Measurements from ENCODE around the gene IGFN1.
"Not testable (repeated sequence)": the region's sequence is repeated elsewhere in the genome, so short reads cannot be mapped to it uniquely, and the experiment has no call there.

IGFN1 gene

GRCh38 chr1:201229095-201229494 is 38.5 kb downstream of the IGFN1 start:
- Histone ChIP-seq H3K36me3 (ENCODE audit: insufficient read depth, low read length) (no peaks in the 10 kb centered on the region), H3K79me2 (ENCODE audit: insufficient read depth, low read length) (no peaks in the 10 kb centered on the region), H3K4me2 (ENCODE audit: insufficient read depth, low read length) (no peak overlapping the region), H4K20me1 (ENCODE audit: insufficient read depth, low read length) (no peaks in the 10 kb centered on the region), H3K9me3 (ENCODE audit: insufficient read depth, low read length, severe bottlenecking) (no peaks in the 10 kb centered on the region), H3K4me1 (ENCODE audit: insufficient read depth, low read length) (no peaks in the 10 kb centered on the region), H3K27me3 (ENCODE audit: insufficient read depth, low read length, poor library complexity) (peaks cover 6% of the 10 kb centered on the region), H2AFZ (ENCODE audit: low read depth, low read length) (no peak overlapping the region), H3K4me3 (ENCODE audit: low read depth in 1 of 2, low read length in 2 of 2) (no peak overlapping the region), H3K27ac (ENCODE audit: low read length) (no peak overlapping the region), H3K9ac (ENCODE audit: low read depth, low read length) (no peak overlapping the region)
- ATAC-seq (ENCODE audit: insufficient read depth, low read depth) (no peak), DNase-seq (no peak)
- no peak for TF ChIP-seq EZH2 (IDR thresholded peaks at IDR 0.05; ENCODE audit: borderline replicate concordance, low read depth, low read length, severe bottlenecking)
- no peak for TF ChIP-seq CTCF (IDR thresholded peaks at IDR 0.05; ENCODE audit: borderline replicate concordance, extremely low read depth, low read length, poor library complexity, severe bottlenecking)

- Histone ChIP-seq H3K36me3 (ENCODE audit: insufficient read depth, low read length) (no peaks in the 10 kb centered on the region), H4K20me1 (ENCODE audit: insufficient read depth, low read length) (no peaks in the 10 kb centered on the region), H3K79me2 (ENCODE audit: insufficient read depth, low read length) (no peaks in the 10 kb centered on the region), H3K4me3 (ENCODE audit: low read depth in 1 of 2, low read length in 2 of 2) (no peak overlapping the region), H2AFZ (ENCODE audit: low read depth, low read length) (no peak overlapping the region), H3K9ac (ENCODE audit: low read depth, low read length) (no peak overlapping the region), H3K27ac (ENCODE audit: low read length) (no peak overlapping the region), H3K27me3 (ENCODE audit: insufficient read depth, low read length, poor library complexity) (peaks cover 6% of the 10 kb centered on the region), H3K4me2 (ENCODE audit: insufficient read depth, low read length) (no peak overlapping the region), H3K4me1 (ENCODE audit: insufficient read depth, low read length) (no peaks in the 10 kb centered on the region), H3K9me3 (ENCODE audit: insufficient read depth, low read length, severe bottlenecking) (no peaks in the 10 kb centered on the region)
- no peak for ATAC-seq (ENCODE audit: insufficient read depth, low read depth)
- DNase-seq, result no peak
- TF ChIP-seq CTCF (IDR thresholded peaks at IDR 0.05; ENCODE audit: borderline replicate concordance, extremely low read depth, low read length, poor library complexity, severe bottlenecking), result no peak
- TF ChIP-seq EZH2 (IDR thresholded peaks at IDR 0.05; ENCODE audit: borderline replicate concordance, low read depth, low read length, severe bottlenecking), result no peak
Observed at GRCh38 chr1:201229771-201230635, 39.4 kb downstream of the IGFN1 start.

GRCh38 chr1:201230676-201231075 is 40.1 kb downstream of the IGFN1 start:
- no peaks in the 10 kb centered on the region for H4K20me1 ChIP-seq (ENCODE audit: insufficient read depth, low read length)

GRCh38 chr1:201239646-201240045 is 49.0 kb downstream of the IGFN1 start:
- H3K36me3 ChIP-seq (ENCODE audit: insufficient read depth, low read length); H3K79me2 ChIP-seq (ENCODE audit: insufficient read depth, low read length); H3K27ac ChIP-seq (ENCODE audit: low read length); ATAC-seq (ENCODE audit: insufficient read depth, low read depth); H3K4me3 ChIP-seq (ENCODE audit: low read depth in 1 of 2, low read length in 2 of 2); H3K9me3 ChIP-seq (ENCODE audit: insufficient read depth, low read length, severe bottlenecking); H3K4me2 ChIP-seq (ENCODE audit: insufficient read depth, low read length); H3K9ac ChIP-seq (ENCODE audit: low read depth, low read length); DNase-seq; H4K20me1 ChIP-seq (ENCODE audit: insufficient read depth, low read length); H2AFZ ChIP-seq (ENCODE audit: low read depth, low read length); H3K4me1 ChIP-seq (ENCODE audit: insufficient read depth, low read length): not testable (repeated sequence)
- peaks cover 19% of the 10 kb centered on the region for H3K27me3 ChIP-seq (ENCODE audit: insufficient read depth, low read length, poor library complexity)

More at GRCh38 chr1:201230676-201231075, 40.1 kb downstream of the IGFN1 start:
- H2AFZ ChIP-seq (ENCODE audit: low read depth, low read length), result no peak overlapping the region
- no peak overlapping the region for H3K27ac ChIP-seq (ENCODE audit: low read length)
- H3K9me3 ChIP-seq (ENCODE audit: insufficient read depth, low read length, severe bottlenecking), result no peaks in the 10 kb centered on the region
- H3K79me2 ChIP-seq (ENCODE audit: insufficient read depth, low read length), result no peaks in the 10 kb centered on the region
- ATAC-seq (ENCODE audit: insufficient read depth, low read depth) (no peak), DNase-seq (no peak)
- no peak for TF ChIP-seq EZH2 (IDR thresholded peaks at IDR 0.05; ENCODE audit: borderline replicate concordance, low read depth, low read length, severe bottlenecking)
- no peak for TF ChIP-seq CTCF (IDR thresholded peaks at IDR 0.05; ENCODE audit: borderline replicate concordance, extremely low read depth, low read length, poor library complexity, severe bottlenecking)
- H3K36me3 ChIP-seq (ENCODE audit: insufficient read depth, low read length), result no peaks in the 10 kb centered on the region
- H3K27me3 ChIP-seq (ENCODE audit: insufficient read depth, low read length, poor library complexity), result peaks cover 6% of the 10 kb centered on the region
- no peak overlapping the region for H3K4me3 ChIP-seq (ENCODE audit: low read depth in 1 of 2, low read length in 2 of 2)
- no peaks in the 10 kb centered on the region for H3K4me1 ChIP-seq (ENCODE audit: insufficient read depth, low read length)
- no peak overlapping the region for H3K4me2 ChIP-seq (ENCODE audit: insufficient read depth, low read length)
- no peak overlapping the region for H3K9ac ChIP-seq (ENCODE audit: low read depth, low read length)
